Measurements from ENCODE around the gene ABCA12. TPM values are rescaled to one million over a fixed set of nuclear protein-coding genes. Genes with fewer than 3 reads are reported as not detected.

Gene ABCA12
- polyA plus RNA-seq, 2 of the 4 experiments (the other 2 are of a cell fraction): 0.32 to 1.1 TPM

GRCh38 chr2:215144106-215144875, 5.9 kb upstream of the ABCA12 start:
- CTCF ChIA-PET: no interaction called here
- POLR2A ChIA-PET: no interaction called here
- no peak for ATAC-seq
- H3K9me3 ChIP-seq: no peaks in the 10 kb centered on the region
- WGBS (ENCODE audit: missing lambda C conversion rate): 61% methylated on average over 5 of the region's 5 CpGs
- no peak for FAIRE-seq
- no peak overlapping the region for H3K4me2 ChIP-seq
- no peaks in the 10 kb centered on the region for H3K4me1 ChIP-seq
- TF ChIP-seq FOXS1 (CRISPR knock-in tag; IDR thresholded peaks at IDR 0.05) (no peak), EHF (CRISPR knock-in tag; IDR thresholded peaks at IDR 0.05) (no peak), GATA3 (IDR thresholded peaks at IDR 0.05; ENCODE audit: borderline replicate concordance) (no peak), EP300 (IDR thresholded peaks at IDR 0.05) (no peak), EHMT2 (IDR thresholded peaks at IDR 0.05; ENCODE audit: low read depth) (no peak), HOXB5 (CRISPR knock-in tag; IDR thresholded peaks at IDR 0.05) (no peak), NPAS2 (CRISPR knock-in tag; IDR thresholded peaks at IDR 0.05; ENCODE audit: borderline replicate concordance) (no peak), ZNF302 (CRISPR knock-in tag; IDR thresholded peaks at IDR 0.05) (no peak), RARB (CRISPR knock-in tag; IDR thresholded peaks at IDR 0.05) (no peak), NFE2L2 (conservative IDR thresholded peaks at IDR 0.05; ENCODE audit: low read length) (no peak)
- no peak overlapping the region for H3K4me3 ChIP-seq
- H3K27ac ChIP-seq: no peak overlapping the region
- DNase-seq (ENCODE audit: low read depth in 1 of 2, low spot score in 1 of 2): no peak

GRCh38 chr2:215143458-215143857, 5.0 kb upstream of the ABCA12 start:
- ChIA-PET CTCF (no interaction called here), POLR2A (no interaction called here)
- Histone ChIP-seq H3K4me1 (peaks cover 3% of the 10 kb centered on the region), H3K4me3 (no peak overlapping the region), H3K4me2 (no peak overlapping the region), H3K27ac (no peak overlapping the region), H3K9me3 (no peaks in the 10 kb centered on the region)
- ATAC-seq (no peak), FAIRE-seq (no peak), DNase-seq (ENCODE audit: low read depth in 1 of 2, low spot score in 1 of 2) (no peak)
- TF ChIP-seq JUN (IDR thresholded peaks at IDR 0.05) (no peak), CBX2 (IDR thresholded peaks at IDR 0.05; ENCODE audit: borderline replicate concordance, low read depth) (no peak), TFCP2L1 (CRISPR knock-in tag; IDR thresholded peaks at IDR 0.05) (no peak), HOXB13 (CRISPR knock-in tag; IDR thresholded peaks at IDR 0.05; ENCODE audit: low read depth) (no peak), E2F6 (IDR thresholded peaks at IDR 0.05; ENCODE audit: borderline replicate concordance, low read depth) (no peak), MAZ (IDR thresholded peaks at IDR 0.05; ENCODE audit: borderline replicate concordance, low read depth, low read length) (no peak), ESRRA (IDR thresholded peaks at IDR 0.05; ENCODE audit: borderline replicate concordance, low read length) (no peak), HDAC2 (IDR thresholded peaks at IDR 0.05) (no peak), CHD4 (IDR thresholded peaks at IDR 0.05; ENCODE audit: borderline replicate concordance) (no peak), REST (IDR thresholded peaks at IDR 0.05) (no peak), ZNF302 (CRISPR knock-in tag; IDR thresholded peaks at IDR 0.05) (no peak), FOSL2 (IDR thresholded peaks at IDR 0.05) (no peak), FOSL2 (CRISPR knock-in tag; IDR thresholded peaks at IDR 0.05) (no peak), NR3C1 (IDR thresholded peaks at IDR 0.05) (no peak), SREBF2 (IDR thresholded peaks at IDR 0.05) (no peak), HEYL (CRISPR knock-in tag; IDR thresholded peaks at IDR 0.05) (no peak)
